CD4-positive, alpha-beta T cell (primary cell): ENCODE data around the gene NUP85. TPM values are rescaled to one million over a fixed set of nuclear protein-coding genes. Genes with fewer than 3 reads are reported as not detected.

Experiments used
- ATAC-seq: fragments of 200-7000 bp; cut with Tn5 transposase; one replicate; pipeline ENCODE4 v1.10.0; 2022; ENCODE audit warnings: mild to moderate bottlenecking; ENCODE audit not compliant: poor library complexity
- CTCF ChIA-PET: fragments of 350-600 bp; sonication (Branson Sonifier 250); formaldehyde crosslinking; loops from one replicate; lab custom pipeline; 2021; ENCODE audit warnings: antibody characterized with exemption, inconsistent platforms; lab: Charles Lee
- POLR2A ChIA-PET: fragments of 350-600 bp; sonication (Branson Sonifier 250); formaldehyde crosslinking; loops from one replicate; lab custom pipeline; 2021; ENCODE audit warnings: antibody characterized with exemption, inconsistent platforms; lab: Charles Lee
- DNase-seq, 14 experiments: peaks; one replicate each; pipeline ENCODE4 v3.0.0-alpha.2; 2013 to 2020; ENCODE audit warnings: mixed read lengths in 2 of 14
- H3K27ac ChIP-seq, 2 donors: one replicate each; pipeline versions ENCODE4 v1.5.1 to v1.7.0; 2013; ENCODE audit warnings: low read length in 2 of 2, low read depth in 1 of 2, mild to moderate bottlenecking in 1 of 2
- H3K27me3 ChIP-seq, 2 experiments: 1 replicate in 1 of 2; 2 replicates in 1 of 2; pipeline versions ENCODE4 v1.6.1 to v1.7.0; 2013; ENCODE audit warnings: low read length in 2 of 2, control low read depth in 1 of 2, mild to moderate bottlenecking in 1 of 2, moderate library complexity in 1 of 2; ENCODE audit not compliant: insufficient read depth in 2 of 2, control insufficient read depth in 1 of 2
- H3K36me3 ChIP-seq: one replicate; pipeline ENCODE4 v1.6.1; 2013; ENCODE audit warnings: low read length, control low read depth; ENCODE audit not compliant: insufficient read depth
- H3K4me1 ChIP-seq: one replicate; pipeline ENCODE4 v1.6.1; 2013; ENCODE audit warnings: low read length, control low read depth; ENCODE audit not compliant: insufficient read depth
- H3K4me3 ChIP-seq: one replicate; pipeline ENCODE4 v1.5.1; 2013; ENCODE audit warnings: mild to moderate bottlenecking, low read length, moderate library complexity
- H3K9me3 ChIP-seq, 2 experiments: 1 replicate in 1 of 2; 2 replicates in 1 of 2; pipeline versions ENCODE4 v1.6.1 to v1.7.0; 2013; ENCODE audit warnings: low read length in 2 of 2, mild to moderate bottlenecking in 2 of 2, control low read depth in 1 of 2, moderate library complexity in 1 of 2; ENCODE audit not compliant: control insufficient read depth in 1 of 2, insufficient read depth in 1 of 2
- H3K27ac Mint-ChIP-seq: one replicate; pipeline ENCODE4 v1.8.0; 2020; ENCODE audit warnings: mixed read lengths
- H3K27me3 Mint-ChIP-seq: one replicate; pipeline ENCODE4 v1.8.0; 2021; ENCODE audit warnings: mixed read lengths
- H3K36me3 Mint-ChIP-seq: one replicate; pipeline ENCODE4 v1.8.0; 2021; ENCODE audit warnings: low read depth, mixed read lengths
- H3K4me1 Mint-ChIP-seq: one replicate; pipeline ENCODE4 v1.8.0; 2021; ENCODE audit warnings: low read depth, mixed read lengths
- H3K4me3 Mint-ChIP-seq: one replicate; pipeline ENCODE4 v1.8.0; 2020; ENCODE audit warnings: mild to moderate bottlenecking, mixed read lengths
- H3K9me3 Mint-ChIP-seq: one replicate; pipeline ENCODE4 v1.8.0; 2020; ENCODE audit warnings: mixed read lengths
- CTCF ChIP-seq: fragments of 200-600 bp; IDR thresholded peaks from one replicate; pipeline ENCODE4 v1.8.0; 2022; ENCODE audit warnings: antibody characterized with exemption, mild to moderate bottlenecking
- intact Hi-C, 2 experiments: fragments of 100-400 bp; cut with DNase I in 1 of 2; cut with micrococcal nuclease in 1 of 2; formaldehyde crosslinking; loops; one replicate each; pipeline versions ENCODE4 v1.15.1 to v1.9.0; 2023 to 2025; cut with DNase I, micrococcal nuclease
- total RNA-seq, 174 experiments: library from RNA in 2 of 174; stranded (reverse) in 2 of 174; gene quantifications; one replicate each; pipeline ENCODE4 v1.2.3 and lab custom pipeline; 2021 to 2026

Gene NUP85
- total RNA-seq, 2 experiments from 2014 or later = 84.7 to 89.2 TPM

- ChIA-PET POLR2A (no interaction called here), CTCF (interaction anchor here (1.4 kb wide), 1 partner anchor 22 kb away, joined by 4 read pairs; no protein-coding TSS in a partner anchor)
- intact Hi-C loops = no loop called here
- Mint-ChIP-seq H3K36me3 (peaks cover 79% of the 10 kb centered on the region), H3K27me3 (no peaks in the 10 kb centered on the region), H3K9me3 (no peaks in the 10 kb centered on the region), H3K4me1 (no peaks in the 10 kb centered on the region), H3K27ac (no peak overlapping the region), H3K4me3 (no peak overlapping the region)
- no peaks in the 10 kb centered on the region for H3K9me3 ChIP-seq
- no peak overlapping the region for H3K27ac ChIP-seq
- ATAC-seq (no peak), DNase-seq (no peak)
- H3K27me3 ChIP-seq = no peaks in the 10 kb centered on the region
- peaks cover 79% of the 10 kb centered on the region for H3K36me3 ChIP-seq
- H3K4me3 ChIP-seq = no peak overlapping the region
- H3K4me1 ChIP-seq = no peaks in the 10 kb centered on the region
- no peak for TF ChIP-seq CTCF
Observed at GRCh38 chr17:75231071-75231470, 25.6 kb downstream of the NUP85 start.

GRCh38 chr17:75231741-75232464 lies 26.4 kb downstream of the NUP85 start:
- no peak overlapping the region for H3K4me3 Mint-ChIP-seq
- no peaks in the 10 kb centered on the region for H3K4me1 ChIP-seq
- no peaks in the 10 kb centered on the region for H3K9me3 Mint-ChIP-seq
- peaks cover 79% of the 10 kb centered on the region for H3K36me3 Mint-ChIP-seq
- no peak for TF ChIP-seq CTCF
- intact Hi-C loops = no loop called here
- ATAC-seq (no peak), DNase-seq (no peak)
- POLR2A ChIA-PET = no interaction called here
- CTCF ChIA-PET = interaction anchor here (1.4 kb wide), 1 partner anchor 23 kb away, joined by 4 read pairs; no protein-coding TSS in a partner anchor
- H3K9me3 ChIP-seq = no peaks in the 10 kb centered on the region
- no peaks in the 10 kb centered on the region for H3K27me3 ChIP-seq
- H3K27ac ChIP-seq = no peak overlapping the region
- H3K27ac Mint-ChIP-seq = no peak overlapping the region
- no peaks in the 10 kb centered on the region for H3K4me1 Mint-ChIP-seq
- no peaks in the 10 kb centered on the region for H3K27me3 Mint-ChIP-seq
- peaks cover 79% of the 10 kb centered on the region for H3K36me3 ChIP-seq
- no peak overlapping the region for H3K4me3 ChIP-seq

GRCh38 chr17:75232786-75233185 lies 27.3 kb downstream of the NUP85 start:
- DNase-seq (no peak), ATAC-seq (no peak)
- H3K27me3 ChIP-seq = no peaks in the 10 kb centered on the region
- no peak for TF ChIP-seq CTCF
- Mint-ChIP-seq H3K27me3 (no peaks in the 10 kb centered on the region), H3K4me1 (no peaks in the 10 kb centered on the region), H3K36me3 (peaks cover 83% of the 10 kb centered on the region), H3K27ac (no peak overlapping the region), H3K9me3 (no peaks in the 10 kb centered on the region), H3K4me3 (no peak overlapping the region)
- H3K9me3 ChIP-seq = no peaks in the 10 kb centered on the region
- ChIA-PET CTCF (no interaction called here), POLR2A (interaction anchor here (1.1 kb wide), 1 partner anchor 56 kb away, joined by 3 read pairs; the partner anchor contains the start of gene SLC25A19)
- H3K4me3 ChIP-seq = no peak overlapping the region
- no peak overlapping the region for H3K27ac ChIP-seq
- H3K36me3 ChIP-seq = peaks cover 81% of the 10 kb centered on the region
- intact Hi-C loops = no loop called here
- no peaks in the 10 kb centered on the region for H3K4me1 ChIP-seq
